AG09319 (cell line): ENCODE measurements around the gene MLXIPL.

Source experiments
- DNase-seq: peaks from one replicate; pipeline ENCODE4 v3.0.0-alpha.2; 2010; ENCODE audit warnings: low read depth; ENCODE audit errors: extremely low read depth
- TF ChIP-seq, protein P1 (sequence below): IDR thresholded peaks from 2 replicates; pipeline ENCODE4 v1.5.1; 2011; ENCODE audit warnings: low read depth, mild to moderate bottlenecking, inconsistent platforms, low read length, moderate library complexity

Gene MLXIPL

GRCh38 chr7:73642834-73643233 lies 18.5 kb upstream of the MLXIPL start:
- TF ChIP-seq, protein P1, sequence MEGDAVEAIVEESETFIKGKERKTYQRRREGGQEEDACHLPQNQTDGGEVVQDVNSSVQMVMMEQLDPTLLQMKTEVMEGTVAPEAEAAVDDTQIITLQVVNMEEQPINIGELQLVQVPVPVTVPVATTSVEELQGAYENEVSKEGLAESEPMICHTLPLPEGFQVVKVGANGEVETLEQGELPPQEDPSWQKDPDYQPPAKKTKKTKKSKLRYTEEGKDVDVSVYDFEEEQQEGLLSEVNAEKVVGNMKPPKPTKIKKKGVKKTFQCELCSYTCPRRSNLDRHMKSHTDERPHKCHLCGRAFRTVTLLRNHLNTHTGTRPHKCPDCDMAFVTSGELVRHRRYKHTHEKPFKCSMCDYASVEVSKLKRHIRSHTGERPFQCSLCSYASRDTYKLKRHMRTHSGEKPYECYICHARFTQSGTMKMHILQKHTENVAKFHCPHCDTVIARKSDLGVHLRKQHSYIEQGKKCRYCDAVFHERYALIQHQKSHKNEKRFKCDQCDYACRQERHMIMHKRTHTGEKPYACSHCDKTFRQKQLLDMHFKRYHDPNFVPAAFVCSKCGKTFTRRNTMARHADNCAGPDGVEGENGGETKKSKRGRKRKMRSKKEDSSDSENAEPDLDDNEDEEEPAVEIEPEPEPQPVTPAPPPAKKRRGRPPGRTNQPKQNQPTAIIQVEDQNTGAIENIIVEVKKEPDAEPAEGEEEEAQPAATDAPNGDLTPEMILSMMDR, result no peak
- DNase-seq, result no peak

DNA sequence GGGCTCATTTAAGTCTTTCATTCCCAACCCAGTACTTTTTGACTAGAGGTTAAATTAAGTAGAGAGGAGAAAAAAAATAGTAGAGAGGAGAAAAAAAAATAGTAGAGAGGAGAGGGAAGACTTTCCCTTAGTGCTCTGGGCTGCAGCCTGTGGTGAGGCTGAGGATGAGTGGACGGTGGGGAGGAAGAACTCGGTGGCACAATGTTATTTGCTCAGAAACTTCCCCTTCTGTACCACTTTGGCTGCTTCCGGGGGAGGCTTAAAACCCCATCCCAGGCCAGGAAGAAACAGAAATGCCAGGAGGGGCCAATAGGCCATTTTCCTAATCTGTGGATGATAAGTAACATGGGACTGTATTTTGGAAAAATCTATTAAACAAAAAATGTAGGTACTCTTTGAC lies 14.6 kb upstream of the MLXIPL start:
- no peak for DNase-seq

GRCh38 chr7:73635428-73636200 lies 11.3 kb upstream of the MLXIPL start:
- TF ChIP-seq, protein P1, result no peak
- DNase-seq, result no peak

More for the DNA sequence above, 14.6 kb upstream of the MLXIPL start:
- TF ChIP-seq, protein P1, result no peak

DNA sequence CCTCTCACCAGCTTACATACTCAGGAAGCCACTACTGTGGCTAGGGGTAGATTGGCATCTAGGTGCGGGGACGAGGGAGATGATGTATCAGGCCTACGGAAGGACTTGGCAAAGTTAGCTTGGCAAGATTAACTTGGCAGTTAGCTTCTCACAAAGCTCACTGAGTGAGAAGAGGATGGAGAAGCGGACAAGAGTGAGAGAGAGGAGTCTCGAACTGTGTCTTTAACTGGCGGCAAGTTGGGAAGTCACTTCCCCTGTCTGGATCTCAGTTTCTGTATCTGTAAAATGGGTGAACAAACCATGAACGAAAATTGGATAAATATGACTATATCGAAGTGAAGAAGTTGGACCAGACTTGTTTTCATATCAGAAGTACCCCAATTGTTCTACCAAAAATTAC lies 9.5 kb upstream of the MLXIPL start:
- no peak for DNase-seq

DNA sequence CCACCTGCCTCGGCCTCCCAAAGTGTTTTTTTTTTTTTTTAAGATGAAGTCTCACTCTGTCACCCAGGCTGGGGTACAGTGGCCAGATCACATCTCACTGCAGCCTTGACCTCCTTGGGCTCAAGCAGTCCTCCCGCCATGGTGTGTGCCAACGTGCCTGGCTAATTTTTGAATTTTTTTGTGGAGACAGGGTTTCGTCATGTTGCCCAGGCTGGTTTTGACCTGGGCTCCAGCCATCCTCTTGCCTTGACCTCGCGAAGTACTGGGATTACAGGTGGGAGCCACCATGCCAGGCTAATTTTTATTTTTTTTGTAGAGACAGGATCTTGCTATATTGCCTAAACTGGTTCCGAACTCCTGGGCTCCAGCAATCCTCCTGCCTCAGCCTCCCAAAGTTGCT lies 9.0 kb upstream of the MLXIPL start:
- TF ChIP-seq, protein P1, result no peak
- DNase-seq, result no peak

More for the DNA sequence above, 9.5 kb upstream of the MLXIPL start:
- TF ChIP-seq, protein P1, result no peak

- DNase-seq, result no peak
- TF ChIP-seq, protein P1, result no peak
Observed at GRCh38 chr7:73631558-73631957, 7.2 kb upstream of the MLXIPL start.

- TF ChIP-seq, protein P1, result no peak
Observed at GRCh38 chr7:73628504-73628903, 4.2 kb upstream of the MLXIPL start.

More at GRCh38 chr7:73628504-73628903, 4.2 kb upstream of the MLXIPL start:
- no peak for DNase-seq
